Bone marrow (tissue), 2 donors: ENCODE data around the gene MYH14.

Experiments
- DNase-seq, 2 donors: peaks; one replicate each; lab custom pipeline; 2025; lab: John Stamatoyannopoulos, UW

MYH14 gene

DNA sequence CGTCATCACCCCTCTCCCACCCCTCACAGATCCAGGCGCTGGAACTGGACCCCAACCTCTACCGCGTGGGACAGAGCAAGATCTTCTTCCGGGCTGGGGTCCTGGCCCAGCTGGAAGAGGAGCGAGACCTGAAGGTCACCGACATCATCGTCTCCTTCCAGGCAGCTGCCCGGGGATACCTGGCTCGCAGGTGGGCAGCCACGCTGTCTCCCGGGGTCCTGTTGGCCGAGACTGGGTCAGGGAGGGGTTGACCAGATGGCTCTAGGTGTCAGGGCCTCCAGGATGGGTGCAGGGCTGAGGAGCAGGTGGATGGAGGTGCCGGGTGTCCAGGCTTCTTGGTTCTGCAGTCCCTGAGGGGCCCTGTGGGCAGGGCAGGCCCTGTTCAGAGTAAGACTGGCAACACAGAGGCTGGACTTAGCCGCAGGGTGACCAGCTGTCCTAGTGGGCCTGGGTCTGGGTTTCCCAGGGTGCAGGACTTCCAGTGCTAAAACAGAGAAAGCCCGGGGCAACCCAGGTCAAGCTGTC lies 58.1 kb downstream of the MYH14 start:
- no peak for DNase-seq

- DNase-seq: no peak
Observed at GRCh38 chr19:50263176-50263575, 59.8 kb downstream of the MYH14 start.

GRCh38 chr19:50264483-50265186 lies 61.2 kb downstream of the MYH14 start:
- DNase-seq: no peak

- DNase-seq: no peak
Observed at GRCh38 chr19:50266041-50266440, 62.6 kb downstream of the MYH14 start.

- DNase-seq: no peak
Observed at GRCh38 chr19:50266896-50267295, 63.5 kb downstream of the MYH14 start.

- no peak for DNase-seq
Observed at GRCh38 chr19:50268041-50268440, 64.6 kb downstream of the MYH14 start.

GRCh38 chr19:50268501-50268900 lies 65.1 kb downstream of the MYH14 start:
- DNase-seq: no peak

- DNase-seq: no peak
Observed at GRCh38 chr19:50269653-50270052, 66.2 kb downstream of the MYH14 start.

- no peak for DNase-seq
Observed at GRCh38 chr19:50272263-50272897, 69.0 kb downstream of the MYH14 start.

DNA sequence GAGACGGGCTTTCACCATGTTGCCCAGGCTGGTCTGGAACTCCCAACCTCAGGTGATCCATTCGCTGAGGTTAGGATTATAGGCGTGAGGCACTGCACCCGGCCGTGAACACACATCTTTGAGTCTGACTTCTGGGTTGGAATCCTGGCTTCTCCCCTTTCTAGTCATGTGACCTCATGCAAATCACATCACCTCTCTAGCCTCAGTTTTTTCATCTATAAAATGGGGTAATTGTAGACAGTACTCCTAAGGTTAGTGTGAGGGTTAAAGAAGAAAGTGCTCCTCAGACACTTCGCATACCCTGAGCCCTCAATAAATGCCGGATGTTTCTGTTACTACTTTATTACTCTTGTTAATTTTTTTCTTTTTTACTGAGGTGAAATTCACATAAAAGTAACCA lies 70.4 kb downstream of the MYH14 start:
- no peak for DNase-seq

GRCh38 chr19:50275577-50276368 lies 72.4 kb downstream of the MYH14 start:
- DNase-seq: no peak

- DNase-seq: no peak
Observed at GRCh38 chr19:50276370-50277063, 73.1 kb downstream of the MYH14 start.

DNA sequence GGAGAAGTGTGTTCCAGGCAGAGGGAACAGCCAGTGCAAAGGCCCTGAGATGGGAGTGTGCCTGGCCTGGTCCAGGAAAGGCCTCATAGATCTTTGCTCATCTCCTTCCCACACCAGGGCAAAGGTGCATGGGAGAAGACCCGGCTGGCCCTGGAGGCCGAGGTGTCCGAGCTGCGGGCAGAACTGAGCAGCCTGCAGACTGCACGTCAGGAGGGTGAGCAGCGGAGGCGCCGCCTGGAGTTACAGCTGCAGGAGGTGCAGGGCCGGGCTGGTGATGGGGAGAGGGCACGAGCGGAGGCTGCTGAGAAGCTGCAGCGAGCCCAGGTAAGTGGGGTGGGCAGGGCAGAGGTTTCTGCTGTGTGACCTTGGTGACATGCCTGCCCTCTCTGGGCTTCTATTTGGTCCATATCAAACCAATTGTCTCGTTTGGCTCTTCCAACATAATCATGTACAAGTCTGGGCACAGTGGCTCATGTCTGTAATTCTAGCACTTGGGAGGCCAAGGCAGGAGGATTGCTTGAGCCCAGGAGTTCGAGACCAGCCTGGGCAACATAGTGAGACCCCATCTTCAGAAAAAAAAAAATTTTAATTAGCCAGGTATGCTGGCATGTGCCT lies 74.7 kb downstream of the MYH14 start:
- no peak for DNase-seq

DNA sequence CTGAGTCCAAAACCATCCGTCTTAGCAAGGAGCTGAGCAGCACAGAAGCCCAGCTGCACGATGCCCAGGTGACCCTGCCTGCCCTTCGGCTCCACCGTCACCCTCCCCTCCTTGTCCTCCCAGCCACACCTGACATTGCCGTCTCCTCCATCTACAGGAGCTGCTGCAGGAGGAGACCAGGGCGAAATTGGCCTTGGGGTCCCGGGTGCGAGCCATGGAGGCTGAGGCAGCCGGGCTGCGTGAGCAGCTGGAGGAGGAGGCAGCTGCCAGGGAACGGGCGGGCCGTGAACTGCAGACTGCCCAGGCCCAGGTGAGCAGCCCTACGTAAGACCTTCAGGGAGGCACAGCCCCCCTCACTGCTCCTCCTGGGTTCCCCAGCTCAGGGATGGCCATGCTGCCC lies 76.7 kb downstream of the MYH14 start:
- DNase-seq: no peak

DNA sequence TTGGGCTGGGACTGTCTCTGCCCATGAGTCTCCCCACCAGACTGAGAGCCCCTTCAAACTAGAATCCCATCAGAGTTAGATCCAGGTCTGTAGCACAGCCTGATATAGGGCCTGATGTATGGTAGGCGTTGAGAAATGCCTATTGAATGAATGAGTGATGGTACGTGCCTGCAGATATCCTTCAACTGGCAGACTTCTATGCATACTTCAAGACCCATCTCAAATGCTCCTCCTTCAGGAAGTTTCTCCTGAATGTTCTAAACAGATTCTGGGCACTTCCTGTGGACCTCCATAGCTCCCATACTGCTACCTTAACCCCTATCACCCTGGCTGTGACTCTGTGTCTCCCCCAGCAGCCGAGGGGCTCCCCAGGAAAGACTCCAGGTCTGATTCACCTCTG lies 77.6 kb downstream of the MYH14 start:
- no peak for DNase-seq

GRCh38 chr19:50281491-50281890 lies 78.1 kb downstream of the MYH14 start:
- no peak for DNase-seq

- no peak for DNase-seq
Observed at GRCh38 chr19:50285833-50286232, 82.4 kb downstream of the MYH14 start.

DNA sequence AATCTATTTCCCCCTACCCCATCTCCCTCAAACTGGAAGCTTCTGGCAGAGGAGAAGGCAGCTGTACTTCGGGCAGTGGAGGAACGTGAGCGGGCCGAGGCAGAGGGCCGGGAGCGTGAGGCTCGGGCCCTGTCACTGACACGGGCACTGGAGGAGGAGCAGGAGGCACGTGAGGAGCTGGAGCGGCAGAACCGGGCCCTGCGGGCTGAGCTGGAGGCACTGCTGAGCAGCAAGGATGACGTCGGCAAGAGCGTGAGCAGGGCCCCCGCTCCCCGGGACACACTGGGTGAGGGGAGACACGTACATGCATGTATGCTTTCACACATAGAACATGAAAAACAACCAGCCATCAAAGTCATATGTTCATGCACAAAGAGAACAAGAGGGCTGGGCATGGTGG lies 83.0 kb downstream of the MYH14 start:
- DNase-seq: no peak

GRCh38 chr19:50287331-50287730 lies 83.9 kb downstream of the MYH14 start:
- DNase-seq: no peak

- no peak for DNase-seq
Observed at GRCh38 chr19:50288954-50289353, 85.5 kb downstream of the MYH14 start.

DNA sequence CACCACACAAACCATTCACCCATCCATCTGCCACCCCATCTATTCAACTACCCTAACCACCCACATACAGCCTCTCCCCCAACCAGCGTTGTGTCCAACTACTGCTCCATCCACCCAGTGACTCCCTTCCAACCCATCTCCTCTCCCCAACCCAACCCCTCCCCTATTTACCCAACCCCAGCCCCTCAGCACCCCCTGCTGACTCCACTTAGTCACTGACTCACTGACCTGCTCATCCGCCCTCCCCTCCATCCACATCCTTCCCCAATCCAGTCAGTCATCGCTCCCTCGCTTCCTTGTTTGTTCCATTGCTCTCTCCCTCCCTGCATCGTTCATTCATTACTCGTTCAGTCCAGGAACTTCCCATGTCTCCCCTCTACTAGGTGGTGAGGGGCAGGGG lies 86.6 kb downstream of the MYH14 start:
- DNase-seq: no peak

- no peak for DNase-seq
Observed at GRCh38 chr19:50290775-50291174, 87.4 kb downstream of the MYH14 start.
